Measurements from ENCODE around the gene ADCY2. TPM values are rescaled to one million over a fixed set of nuclear protein-coding genes. Genes with fewer than 3 reads are reported as not detected.

Gene ADCY2
- polyA plus RNA-seq, 1 of the 3 experiments (the other 2 are of a cell fraction), result not detected

- no peak for TF ChIP-seq NFIC (IDR thresholded peaks at IDR 0.05; ENCODE audit: borderline replicate concordance)
- TF ChIP-seq PBX3 (IDR thresholded peaks at IDR 0.05), result no peak
- no peak for TF ChIP-seq ZBTB33 (IDR thresholded peaks at IDR 0.05; ENCODE audit: borderline replicate concordance, low read depth)
- no peak for TF ChIP-seq RCOR1 (IDR thresholded peaks at IDR 0.05; ENCODE audit: low read length)
- no peak for TF ChIP-seq CTCF (IDR thresholded peaks at IDR 0.05)
- no peak for TF ChIP-seq TEAD4 (IDR thresholded peaks at IDR 0.05; ENCODE audit: borderline replicate concordance, insufficient read depth)
- no peak for TF ChIP-seq EP300 (IDR thresholded peaks at IDR 0.05; ENCODE audit: borderline replicate concordance in 1 of 2, low read depth in 1 of 2, low read length in 1 of 2)
- TF ChIP-seq REST (IDR thresholded peaks at IDR 0.05; ENCODE audit: low read depth, low read length), result no peak
- no peak for TF ChIP-seq USF1 (IDR thresholded peaks at IDR 0.05; ENCODE audit: borderline replicate concordance, low read depth)
- no peak for TF ChIP-seq GABPA (IDR thresholded peaks at IDR 0.05; ENCODE audit: low read depth)
- TF ChIP-seq GATA2 (CRISPR knock-in tag; IDR thresholded peaks at IDR 0.05), result no peak
- no peak for TF ChIP-seq FOXJ3 (CRISPR knock-in tag; IDR thresholded peaks at IDR 0.05)
- no peak for TF ChIP-seq SIN3A (IDR thresholded peaks at IDR 0.05; ENCODE audit: borderline replicate concordance, low read depth, low read length)
- TF ChIP-seq RFX5 (IDR thresholded peaks at IDR 0.05; ENCODE audit: low read length), result no peak
- TF ChIP-seq TAF1 (IDR thresholded peaks at IDR 0.05; ENCODE audit: borderline replicate concordance, low read depth, low read length), result no peak
- no peak for TF ChIP-seq NRF1 (IDR thresholded peaks at IDR 0.05; ENCODE audit: low read depth, low read length)
- no peak for TF ChIP-seq MXI1 (IDR thresholded peaks at IDR 0.05; ENCODE audit: low read depth, low read length)
- no peak for TF ChIP-seq MEF2A (IDR thresholded peaks at IDR 0.05; ENCODE audit: borderline replicate concordance, low read depth)
- no peak for TF ChIP-seq TCF12 (IDR thresholded peaks at IDR 0.05)
- Histone ChIP-seq H3K27ac (ENCODE audit: low read depth in 2 of 2, low read length in 1 of 2) (no peak overlapping the region), H3K27me3 (ENCODE audit: insufficient read depth) (no peaks in the 10 kb centered on the region), H3K4me2 (no peak overlapping the region), H3K9me2 (no peaks in the 10 kb centered on the region), H3K4me1 (ENCODE audit: control insufficient read depth in 1 of 2, insufficient read depth in 2 of 2, low read depth in 1 of 2, low read length in 1 of 2) (no peaks in the 10 kb centered on the region), H3F3A (replicated peaks; ENCODE audit: insufficient read depth) (no peaks in the 10 kb centered on the region), H2AFZ (ENCODE audit: low read depth) (no peak overlapping the region), H3K9ac (no peak overlapping the region), H3K79me2 (ENCODE audit: insufficient read depth) (no peaks in the 10 kb centered on the region), H4K20me1 (ENCODE audit: insufficient read depth) (no peaks in the 10 kb centered on the region), H3K36me3 (replicated peaks in 1 of 2; ENCODE audit: control insufficient read depth in 1 of 2, insufficient read depth in 2 of 2, low read length in 1 of 2) (no peaks in the 10 kb centered on the region), H3K4me3 (ENCODE audit: low read depth in 2 of 2, low read length in 1 of 2) (no peak overlapping the region), H3K9me3 (no peaks in the 10 kb centered on the region)
- ChIA-PET CTCF (no interaction called here), POLR2A (no interaction called here)
- DNase-seq, result no peak
- 81% methylated on average over 3 of the region's 3 CpGs for WGBS (ENCODE audit: low lambda C conversion rate)
Observed at GRCh38 chr5:7585807-7586206, 189.9 kb downstream of the ADCY2 start.

Measured in SK-N-SH (cell line).